ENCODE measurements around the gene BRD8.

The BRD8 gene

DNA sequence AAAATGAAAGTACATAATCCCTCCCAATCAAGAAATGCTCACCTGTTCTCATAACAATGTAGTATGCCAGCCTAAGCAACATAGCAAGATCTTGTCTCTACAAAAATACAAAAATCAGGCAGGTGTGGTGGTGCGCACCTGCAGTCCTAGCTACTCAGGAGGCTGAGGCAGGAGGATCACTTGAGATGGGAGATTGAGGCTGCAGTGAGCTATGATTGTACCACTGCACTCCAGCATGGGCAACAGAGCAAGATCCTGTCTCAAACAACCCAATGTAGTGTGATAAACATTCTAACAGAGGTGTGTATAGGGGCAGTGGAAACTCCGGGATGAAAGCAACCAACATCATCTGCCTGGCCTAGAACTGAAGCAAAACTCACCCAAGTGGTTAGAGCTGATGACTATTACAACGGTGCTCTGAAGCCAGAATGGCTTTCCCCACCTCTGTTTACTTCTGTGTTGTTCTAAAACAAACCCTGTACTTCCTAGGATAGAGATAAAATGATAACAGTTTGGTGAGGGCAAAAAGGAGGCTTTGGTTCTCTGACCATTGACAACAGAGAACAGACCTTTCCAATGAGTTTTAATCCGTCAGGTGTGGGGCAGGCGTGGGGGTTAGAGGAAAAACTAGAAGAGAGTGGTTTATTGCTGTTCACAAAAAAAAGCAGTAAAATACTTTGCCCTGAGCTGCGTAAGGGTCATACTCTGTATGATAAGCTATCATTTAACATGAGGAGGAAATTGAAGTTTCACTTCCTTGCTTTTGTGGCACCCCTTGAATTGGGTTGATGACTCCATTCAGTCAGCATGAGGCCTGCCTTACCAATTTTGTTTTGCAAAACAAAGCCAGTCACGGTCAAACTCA lies 75.7 kb downstream of the BRD8 start:
- no peak for DNase-seq (ENCODE audit: low read depth in 2 of 2)

DNA sequence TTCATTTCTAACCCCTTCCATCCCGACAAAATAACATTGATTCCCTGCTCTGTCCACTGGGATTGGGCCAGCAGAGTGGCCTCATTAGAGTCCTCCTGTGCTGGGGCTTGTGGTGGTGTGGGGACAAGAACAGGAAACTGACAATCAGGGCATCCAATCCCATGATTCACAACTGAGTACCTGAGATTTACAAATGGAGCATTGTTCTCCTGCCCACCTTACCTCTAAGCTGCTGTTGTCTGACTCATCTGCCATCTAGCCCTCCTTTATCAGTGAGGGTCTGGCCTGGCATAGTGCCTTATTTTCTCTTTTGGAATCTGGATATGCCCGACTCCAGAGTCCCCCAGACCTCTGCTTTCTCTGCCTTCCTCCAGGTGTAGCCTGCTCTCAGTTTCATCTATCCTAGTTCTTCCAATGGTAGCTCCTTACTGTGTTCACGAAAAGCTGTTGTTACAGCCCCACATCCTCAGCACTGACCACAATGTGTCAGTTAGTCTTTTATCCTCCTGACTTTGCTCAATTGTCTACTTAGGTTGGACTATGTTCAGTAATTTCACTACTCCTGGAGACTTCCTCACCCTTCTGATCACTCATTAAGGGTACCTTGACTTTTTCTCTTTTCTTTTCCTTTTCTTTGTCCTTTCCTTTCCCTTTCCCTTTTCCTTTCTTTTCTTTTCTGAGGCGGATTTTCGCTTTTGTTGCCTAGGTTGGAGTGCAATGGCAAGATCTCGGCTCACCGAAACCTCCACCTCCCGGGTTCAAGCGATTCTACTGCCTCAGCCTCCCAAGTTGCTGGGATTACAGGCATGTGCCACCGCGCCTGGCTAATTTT lies 81.2 kb downstream of the BRD8 start:
- DNase-seq (ENCODE audit: low read depth in 2 of 2), result no peak

DNA sequence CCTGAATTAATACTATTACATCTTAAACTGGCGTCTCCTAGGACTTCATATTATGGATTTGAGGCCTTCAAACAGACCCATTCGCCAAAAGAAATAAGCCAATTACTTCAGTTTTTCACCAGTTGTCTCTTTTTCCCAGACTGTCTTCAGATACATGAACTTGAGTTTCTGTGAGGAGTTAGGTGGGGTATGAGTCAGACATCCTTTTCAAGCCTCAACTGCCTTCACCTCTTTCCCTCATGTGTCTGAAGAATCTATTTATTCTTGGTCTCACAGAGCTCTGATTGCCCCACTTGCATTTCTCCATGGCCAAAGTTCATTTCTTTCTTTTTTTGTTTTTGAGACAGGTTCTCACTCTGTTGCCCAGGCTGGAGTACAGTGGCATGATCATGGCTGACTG lies 82.1 kb downstream of the BRD8 start:
- no peak for DNase-seq (ENCODE audit: low read depth in 2 of 2)

- DNase-seq (ENCODE audit: low read depth in 2 of 2), result no peak
These were observed 83.1 kb downstream of the BRD8 start for GRCh38 chr5:138095100-138095907.

DNA sequence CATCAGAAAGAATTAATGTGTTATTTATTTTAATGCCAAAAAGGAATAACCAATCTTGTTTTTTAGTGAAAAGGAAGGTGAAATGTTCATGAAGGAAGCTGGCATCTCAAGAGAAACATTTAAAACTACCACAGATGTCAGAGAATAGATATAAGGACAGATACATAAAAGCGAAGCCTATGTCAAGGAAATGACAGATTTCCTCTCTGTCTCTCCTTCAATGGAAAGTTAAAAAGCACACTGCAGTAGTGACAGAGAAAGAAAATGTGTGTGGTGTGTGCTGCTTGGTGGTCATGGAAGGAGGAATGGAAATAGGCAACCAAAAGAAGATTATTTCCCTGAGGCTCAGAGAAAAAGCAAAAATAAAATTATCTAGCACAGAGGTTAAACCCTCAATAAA lies 85.4 kb downstream of the BRD8 start:
- no peak for DNase-seq (ENCODE audit: low read depth in 2 of 2)

GRCh38 chr5:138092301-138092700 lies 86.1 kb downstream of the BRD8 start:
- no peak for DNase-seq (ENCODE audit: low read depth in 2 of 2)

- DNase-seq (ENCODE audit: low read depth in 2 of 2), result no peak
These were observed 86.7 kb downstream of the BRD8 start for GRCh38 chr5:138091685-138092084.

All from stimulated activated CD4-positive, alpha-beta T cell treated with anti-CD3 and anti-CD28 coated beads, Interleukin-12 subunit alpha, Interleukin-12 subunit beta, amount 100 ng/mL, for 24 hours (primary cell).